ENCODE data around the gene MARCHF10. TPM values are rescaled to one million over a fixed set of nuclear protein-coding genes. Genes with fewer than 3 reads are reported as not detected.

The MARCHF10 gene
- total RNA-seq, 1 experiment from 2014 or later: not detected

GRCh38 chr17:62754631-62755030 is 53.5 kb downstream of the MARCHF10 start:
- DNase-seq (ENCODE audit: low spot score): no peak

GRCh38 chr17:62753562-62753961 is 54.6 kb downstream of the MARCHF10 start:
- DNase-seq (ENCODE audit: low spot score): no peak

- no peak for DNase-seq (ENCODE audit: low spot score)
Observed at GRCh38 chr17:62751060-62751691, 56.9 kb downstream of the MARCHF10 start.

- no peak for DNase-seq (ENCODE audit: low spot score)
Observed at GRCh38 chr17:62750631-62751051, 57.5 kb downstream of the MARCHF10 start.

GRCh38 chr17:62749926-62750325 is 58.2 kb downstream of the MARCHF10 start:
- no peak for DNase-seq (ENCODE audit: low spot score)

GRCh38 chr17:62746941-62747340 is 61.2 kb downstream of the MARCHF10 start:
- no peak for DNase-seq (ENCODE audit: low spot score)

- DNase-seq (ENCODE audit: low spot score): no peak
Observed at GRCh38 chr17:62745806-62746205, 62.3 kb downstream of the MARCHF10 start.

- DNase-seq (ENCODE audit: low spot score): no peak
Observed at GRCh38 chr17:62744259-62744658, 63.9 kb downstream of the MARCHF10 start.

GRCh38 chr17:62741290-62741689 is 66.8 kb downstream of the MARCHF10 start:
- DNase-seq (ENCODE audit: low spot score): no peak

- DNase-seq (ENCODE audit: low spot score): no peak
Observed at GRCh38 chr17:62739645-62740388, 68.3 kb downstream of the MARCHF10 start.

- DNase-seq (ENCODE audit: low spot score): no peak
Observed at GRCh38 chr17:62738281-62738680, 69.8 kb downstream of the MARCHF10 start.

GRCh38 chr17:62737513-62737912 is 70.6 kb downstream of the MARCHF10 start:
- DNase-seq (ENCODE audit: low spot score): no peak

- no peak for DNase-seq (ENCODE audit: low spot score)
Observed at GRCh38 chr17:62735044-62735651, 73.0 kb downstream of the MARCHF10 start.

- no peak for DNase-seq (ENCODE audit: low spot score)
Observed at GRCh38 chr17:62732125-62732524, 76.0 kb downstream of the MARCHF10 start.

- no peak for DNase-seq (ENCODE audit: low spot score)
Observed at GRCh38 chr17:62727916-62728672, 80.0 kb downstream of the MARCHF10 start.

- no peak for DNase-seq (ENCODE audit: low spot score)
Observed at GRCh38 chr17:62725791-62726249, 82.3 kb downstream of the MARCHF10 start.

GRCh38 chr17:62724398-62725146 is 83.5 kb downstream of the MARCHF10 start:
- DNase-seq (ENCODE audit: low spot score): no peak

GRCh38 chr17:62723842-62724241 is 84.3 kb downstream of the MARCHF10 start:
- no peak for DNase-seq (ENCODE audit: low spot score)

GRCh38 chr17:62722625-62723024 is 85.5 kb downstream of the MARCHF10 start:
- no peak for DNase-seq (ENCODE audit: low spot score)

- DNase-seq (ENCODE audit: low spot score): no peak
Observed at GRCh38 chr17:62720126-62720850, 87.8 kb downstream of the MARCHF10 start.

- no peak for DNase-seq (ENCODE audit: low spot score)
Observed at GRCh38 chr17:62719586-62719985, 88.5 kb downstream of the MARCHF10 start.
